GM12873 (cell line): ENCODE measurements around the gene RGS6.

ENCODE experiments used
- TF ChIP-seq, protein P1 (sequence below): IDR thresholded peaks from 2 replicates; pipeline ENCODE4 v1.5.1; 2012; ENCODE audit warnings: low read depth, mild to moderate bottlenecking, moderate library complexity, low read length, control low read depth; ENCODE audit not compliant: insufficient read depth; ENCODE audit errors: missing control alignments

RGS6 gene

DNA sequence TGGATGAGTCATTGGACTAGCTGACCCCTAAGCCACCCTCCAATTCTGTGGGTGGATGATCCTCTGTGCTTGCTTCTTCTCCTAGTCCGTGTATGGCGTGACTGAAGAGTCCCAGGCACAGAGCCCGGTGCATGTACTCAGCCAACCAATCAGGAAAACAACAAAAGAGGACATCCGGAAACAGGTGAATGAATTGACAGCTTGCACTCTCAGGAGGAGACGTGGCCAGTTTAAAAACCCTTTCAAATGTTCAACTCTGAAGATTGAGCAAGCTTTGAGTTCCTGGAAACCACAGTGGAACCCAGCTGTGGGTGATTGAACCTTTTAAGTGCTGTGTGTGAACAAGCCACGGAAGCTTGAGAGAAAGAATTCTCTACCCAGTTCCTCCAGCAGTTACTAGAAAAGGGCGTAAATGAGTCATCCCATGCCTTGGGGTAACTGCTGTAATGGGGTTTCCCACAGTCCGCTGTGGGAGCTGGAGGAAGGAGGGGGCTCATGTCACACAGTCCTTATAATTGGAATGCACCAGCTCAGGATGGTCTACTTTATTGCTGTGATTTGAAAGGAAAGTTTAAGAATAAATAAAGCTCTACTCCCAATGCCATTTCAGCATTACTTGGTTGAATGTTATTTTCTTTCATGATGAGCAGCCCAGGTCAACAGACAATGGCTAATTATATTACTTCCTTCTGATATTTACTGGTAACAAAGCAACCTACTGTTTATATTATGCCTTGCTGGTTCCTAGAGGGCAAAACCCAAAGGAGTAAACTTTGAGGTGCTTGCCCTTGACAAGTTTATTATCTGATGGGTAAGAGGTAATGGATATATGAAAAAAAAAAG is 544.6 kb downstream of the RGS6 start:
- TF ChIP-seq, protein P1, sequence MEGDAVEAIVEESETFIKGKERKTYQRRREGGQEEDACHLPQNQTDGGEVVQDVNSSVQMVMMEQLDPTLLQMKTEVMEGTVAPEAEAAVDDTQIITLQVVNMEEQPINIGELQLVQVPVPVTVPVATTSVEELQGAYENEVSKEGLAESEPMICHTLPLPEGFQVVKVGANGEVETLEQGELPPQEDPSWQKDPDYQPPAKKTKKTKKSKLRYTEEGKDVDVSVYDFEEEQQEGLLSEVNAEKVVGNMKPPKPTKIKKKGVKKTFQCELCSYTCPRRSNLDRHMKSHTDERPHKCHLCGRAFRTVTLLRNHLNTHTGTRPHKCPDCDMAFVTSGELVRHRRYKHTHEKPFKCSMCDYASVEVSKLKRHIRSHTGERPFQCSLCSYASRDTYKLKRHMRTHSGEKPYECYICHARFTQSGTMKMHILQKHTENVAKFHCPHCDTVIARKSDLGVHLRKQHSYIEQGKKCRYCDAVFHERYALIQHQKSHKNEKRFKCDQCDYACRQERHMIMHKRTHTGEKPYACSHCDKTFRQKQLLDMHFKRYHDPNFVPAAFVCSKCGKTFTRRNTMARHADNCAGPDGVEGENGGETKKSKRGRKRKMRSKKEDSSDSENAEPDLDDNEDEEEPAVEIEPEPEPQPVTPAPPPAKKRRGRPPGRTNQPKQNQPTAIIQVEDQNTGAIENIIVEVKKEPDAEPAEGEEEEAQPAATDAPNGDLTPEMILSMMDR, result no peak

DNA sequence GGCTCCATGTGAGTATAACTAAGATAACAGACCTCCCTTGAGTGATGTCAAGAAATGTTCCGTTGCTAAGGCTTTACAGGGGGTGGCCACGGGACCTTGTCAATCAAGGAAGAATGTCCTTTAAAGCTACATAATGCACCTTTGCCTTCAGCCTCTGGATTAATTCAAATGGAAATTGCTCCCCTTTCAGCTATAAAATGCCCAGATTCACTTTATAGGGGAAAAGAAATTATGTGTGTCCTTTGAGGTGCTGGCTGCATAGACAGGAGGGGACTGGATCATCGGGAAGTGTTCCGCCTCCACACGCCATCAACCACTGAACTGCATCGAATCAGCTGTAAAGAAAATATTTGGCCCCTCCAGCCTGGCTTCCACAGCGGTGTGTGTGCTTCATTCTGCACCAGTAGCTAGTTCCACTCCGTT is 546.3 kb downstream of the RGS6 start:
- TF ChIP-seq, protein P1, result no peak

DNA sequence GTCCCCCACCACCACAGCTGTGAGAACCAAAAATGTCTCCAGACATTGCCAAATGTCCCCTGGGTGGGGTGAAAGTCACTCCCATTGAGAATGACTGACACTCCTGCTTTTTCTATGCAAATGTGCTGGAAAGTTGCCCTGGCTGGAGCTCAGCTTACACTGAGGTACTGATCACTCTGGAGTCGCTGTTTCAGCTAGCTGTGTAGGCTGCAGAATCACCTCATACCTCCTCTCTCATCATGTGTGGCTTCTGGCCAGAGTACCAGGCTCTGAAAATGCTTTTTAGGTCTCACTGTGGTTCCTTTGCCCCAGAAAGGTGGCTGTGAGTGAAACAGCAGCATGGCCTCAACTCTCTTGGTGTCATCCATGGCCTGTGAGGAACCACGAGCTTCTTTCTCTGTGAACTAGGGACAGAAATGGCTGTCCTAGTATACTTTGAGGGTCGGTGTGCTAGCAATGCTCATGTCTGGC is 547.3 kb downstream of the RGS6 start:
- TF ChIP-seq, protein P1, result no peak

DNA sequence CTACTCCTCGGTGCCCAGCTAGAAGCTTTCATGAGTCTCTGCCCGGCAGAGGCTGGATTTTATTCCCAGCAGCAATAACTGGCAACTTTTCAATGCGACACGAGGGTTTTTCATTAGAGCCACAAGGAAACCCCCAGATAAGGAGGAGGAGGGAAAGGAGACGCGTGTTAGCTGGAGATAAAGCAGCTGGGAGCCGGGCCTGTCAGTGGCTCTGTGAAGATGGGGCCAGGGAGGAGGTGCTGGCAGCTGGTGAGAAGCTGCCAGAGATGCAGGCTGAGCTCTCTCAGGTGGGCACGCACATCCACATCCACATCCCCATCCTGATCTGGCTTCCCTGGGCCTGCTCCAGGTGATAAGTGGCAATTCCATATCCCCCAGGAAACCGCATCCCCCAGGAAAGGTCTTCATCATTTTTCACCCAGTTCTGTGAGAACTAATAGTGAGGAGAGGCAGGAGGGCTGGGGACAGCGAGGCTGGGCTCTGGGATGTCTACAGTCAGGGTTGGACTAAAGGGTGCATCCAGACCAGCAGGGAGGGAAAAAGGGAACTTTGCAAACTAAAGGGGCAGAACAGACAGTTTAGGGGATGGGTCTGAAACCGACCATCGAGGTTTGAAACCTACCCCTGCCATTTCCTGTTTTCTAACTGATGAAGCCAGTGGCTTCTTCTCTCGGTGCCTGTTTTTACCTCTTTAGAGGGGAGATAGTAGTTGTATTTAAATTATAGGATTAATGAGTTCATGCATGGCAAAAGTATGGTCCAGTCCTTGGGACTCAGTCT is 548.4 kb downstream of the RGS6 start:
- TF ChIP-seq, protein P1, result no peak

DNA sequence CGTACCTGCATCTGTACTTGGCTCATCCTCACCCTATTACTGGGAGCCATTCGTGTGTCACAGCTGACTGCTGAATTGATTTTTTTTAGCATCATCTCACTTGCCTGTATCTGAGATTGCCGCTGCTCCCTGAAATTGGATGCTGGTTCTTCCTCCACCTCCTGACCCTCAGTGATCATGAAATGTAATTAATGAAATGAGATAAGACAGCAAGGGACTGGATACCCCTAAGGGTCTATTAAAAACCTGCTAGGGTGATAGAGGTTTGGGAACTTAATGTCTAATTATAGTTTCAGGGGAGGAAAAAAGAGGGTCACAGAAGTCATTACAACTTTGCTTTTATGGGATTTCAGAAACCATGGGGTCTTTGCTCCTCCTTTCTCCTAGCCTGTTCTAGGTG is 551.1 kb downstream of the RGS6 start:
- TF ChIP-seq, protein P1, result no peak

DNA sequence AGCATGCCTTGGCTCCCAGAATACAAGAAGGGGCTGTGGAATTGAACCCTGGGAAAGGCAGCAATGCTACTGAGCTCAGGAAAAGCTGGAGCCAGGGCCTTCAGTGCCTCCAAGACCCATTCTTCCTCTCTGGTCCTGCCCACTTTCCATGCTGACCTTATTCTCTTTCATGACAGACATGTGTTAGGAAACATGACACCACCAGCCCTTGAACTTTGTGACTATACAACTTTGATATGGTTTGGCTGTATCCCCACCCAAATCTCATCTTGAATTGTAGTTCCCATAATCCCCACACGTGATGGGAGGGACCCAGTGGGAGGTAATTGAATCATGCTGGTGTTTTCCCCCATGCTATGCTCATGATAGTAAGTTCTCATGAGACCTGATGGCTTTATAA is 553.5 kb downstream of the RGS6 start:
- TF ChIP-seq, protein P1, result no peak

DNA sequence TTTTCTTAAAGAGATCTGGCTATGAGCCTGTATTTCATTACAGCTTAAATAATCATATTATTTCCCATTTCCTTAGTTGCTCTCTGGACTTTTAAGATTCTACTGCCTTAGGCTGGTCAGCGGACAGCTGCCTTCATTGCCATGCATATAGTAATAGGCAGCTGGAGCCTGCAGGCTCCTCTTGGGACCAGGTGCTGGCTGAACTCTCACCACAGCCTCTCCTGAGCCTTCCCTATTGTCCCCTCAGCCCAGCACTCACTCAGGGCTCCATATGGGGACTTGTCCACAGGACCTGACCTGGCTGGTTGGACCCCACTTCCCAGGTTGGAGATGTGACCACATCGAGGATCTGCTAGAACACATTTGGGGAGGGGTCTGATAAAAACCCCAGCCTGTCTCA is 556.3 kb downstream of the RGS6 start:
- TF ChIP-seq, protein P1, result no peak
